Ascending aorta (tissue), 2 donors: ENCODE data around the gene QKI. TPM values are rescaled to one million over a fixed set of nuclear protein-coding genes. Genes with fewer than 3 reads are reported as not detected.

Experiments
- DNase-seq, 2 donors: peaks; one replicate each; pipeline ENCODE4 v3.0.0-alpha.2; 2019; ENCODE audit warnings: low spot score in 2 of 2
- H3K27ac ChIP-seq, 2 donors: fragments of 200-600 bp; sonication (generic); one replicate each; pipeline ENCODE4 v1.5.1; 2016 to 2017; ENCODE audit warnings: mild to moderate bottlenecking in 1 of 2
- H3K27me3 ChIP-seq: fragments of 200-600 bp; sonication (generic); one replicate; pipeline ENCODE4 v1.5.1; 2017
- H3K36me3 ChIP-seq, 2 donors: fragments of 200-600 bp; sonication (generic); one replicate each; pipeline ENCODE4 v1.5.1; 2016
- H3K4me1 ChIP-seq, 2 donors: fragments of 200-600 bp; sonication (generic); one replicate each; pipeline ENCODE4 v1.5.1; 2016 to 2017; ENCODE audit warnings: mild to moderate bottlenecking in 1 of 2
- H3K4me3 ChIP-seq, 2 donors: fragments of 200-600 bp; sonication (generic); one replicate each; pipeline ENCODE4 v1.5.1; 2016 to 2017; ENCODE audit warnings: mild to moderate bottlenecking in 1 of 2
- H3K9me3 ChIP-seq, 2 donors: fragments of 200-600 bp; sonication (generic); one replicate each; pipeline ENCODE4 v1.5.1; 2016
- CTCF ChIP-seq, 3 experiments: fragments of 200-600 bp in 2 of 3; fragments of 450-650 bp in 1 of 3; sonication (generic) in 2 of 3; IDR thresholded peaks; one replicate each; pipeline ENCODE4 v1.5.1; 2016 to 2019; ENCODE audit warnings: antibody characterized with exemption in 3 of 3, mild to moderate bottlenecking in 1 of 3, moderate library complexity in 1 of 3
- intact Hi-C: fragments of 100-400 bp; cut with DNase I; formaldehyde crosslinking; loops from one replicate; pipeline ENCODE4 v1.15.1; 2023
- total RNA-seq: library from RNA; depleted of rRNA; stranded (reverse); fragments of >200 nt; gene quantifications from one replicate; pipeline ENCODE4 v1.1.0, GENCODE V29; 2016

The QKI gene
- total RNA-seq, 1 donor from 2014 or later: 91.0 TPM

DNA sequence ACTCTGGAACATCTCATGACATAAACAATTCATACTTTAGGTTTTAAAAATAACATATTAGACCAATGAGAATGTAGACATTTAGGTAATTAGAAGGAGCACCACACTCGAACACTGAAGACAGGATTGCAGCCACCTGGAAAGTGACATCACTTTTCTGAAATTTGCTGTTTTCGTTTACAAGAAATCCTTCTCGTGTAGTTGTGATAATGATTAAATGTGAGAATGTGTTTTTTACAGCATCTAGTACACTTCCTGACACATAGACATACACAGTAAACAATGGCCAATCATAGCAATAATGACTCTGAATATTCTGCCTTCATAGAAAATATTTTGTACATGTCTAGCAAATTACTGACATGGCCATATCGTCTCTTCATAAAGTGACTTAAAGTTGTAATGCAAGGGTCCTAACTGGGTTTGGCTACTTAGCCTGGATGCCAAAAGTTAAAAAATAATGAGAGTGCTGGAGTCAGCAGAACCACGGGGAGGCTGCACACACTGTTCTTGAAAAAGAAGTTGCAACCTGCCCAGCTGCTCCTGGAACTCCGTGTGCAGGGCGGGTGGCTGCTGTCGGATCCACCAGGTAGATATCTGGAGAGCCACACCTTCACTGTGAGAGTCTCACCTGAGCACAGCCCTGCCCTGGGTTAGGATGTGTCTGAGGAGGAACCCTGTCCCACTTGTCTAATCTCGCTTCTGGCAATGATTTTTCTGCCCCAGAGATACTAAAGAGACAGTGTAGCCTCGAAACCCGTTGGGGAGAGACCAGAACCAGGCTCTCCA lies 212.9 kb downstream of the QKI start:
- H3K27me3 ChIP-seq: peaks cover 4% of the 10 kb centered on the region
- no peak for TF ChIP-seq CTCF (IDR thresholded peaks at IDR 0.05)
- no peak for DNase-seq
- no peak overlapping the region for H3K4me3 ChIP-seq
- H3K4me1 ChIP-seq: no peaks in the 10 kb centered on the region
- H3K36me3 ChIP-seq: no peaks in the 10 kb centered on the region
- intact Hi-C loops: no loop called here
- no peak overlapping the region for H3K27ac ChIP-seq
- H3K9me3 ChIP-seq: no peaks in the 10 kb centered on the region
